ENCODE measurements around the gene TGFBR3. TPM values are rescaled to one million over a fixed set of nuclear protein-coding genes. Genes with fewer than 3 reads are reported as not detected.

The TGFBR3 gene
- total and polyA plus RNA-seq, 5 donors from 2014 or later: 15.8 to 47.5 (median 20.0) TPM

- H3K27ac Mint-ChIP-seq: peak overlapping the region in 1 of 3 donors; percentile 30
- no peak overlapping the region for H3K4me3 ChIP-seq (ENCODE audit: low read depth, low read length)
- peaks cover 6% of the 10 kb centered on the region for H3K36me3 ChIP-seq (ENCODE audit: control insufficient read depth, insufficient read depth, low read length)
- H3K4me3 Mint-ChIP-seq: no peak overlapping the region
- H3K27ac ChIP-seq (ENCODE audit: insufficient read depth, low read length, poor library complexity, severe bottlenecking): no peak overlapping the region
- peaks cover 0 to 26% (median 16%) of the 10 kb centered on the region in 4 donors for H3K4me1 Mint-ChIP-seq
- ATAC-seq (ENCODE audit: low read depth in 2 of 2) (no peak), DNase-seq (no peak)
- no peaks in the 10 kb centered on the region for H3K9me3 ChIP-seq (ENCODE audit: control insufficient read depth in 2 of 2, low read length in 2 of 2)
- H3K27me3 ChIP-seq (ENCODE audit: control insufficient read depth, insufficient read depth, low read length): no peaks in the 10 kb centered on the region
- no peaks in the 10 kb centered on the region for H3K27me3 Mint-ChIP-seq
- no peaks in the 10 kb centered on the region for H3K9me3 Mint-ChIP-seq
- H3K4me1 ChIP-seq (ENCODE audit: control insufficient read depth, insufficient read depth, low read length, poor library complexity, severe bottlenecking): peaks cover under 1% of the 10 kb centered on the region
- peaks cover 19% of the 10 kb centered on the region for H3K36me3 Mint-ChIP-seq
Observed at GRCh38 chr1:91795591-91796389, 90.2 kb downstream of the TGFBR3 start.

DNA sequence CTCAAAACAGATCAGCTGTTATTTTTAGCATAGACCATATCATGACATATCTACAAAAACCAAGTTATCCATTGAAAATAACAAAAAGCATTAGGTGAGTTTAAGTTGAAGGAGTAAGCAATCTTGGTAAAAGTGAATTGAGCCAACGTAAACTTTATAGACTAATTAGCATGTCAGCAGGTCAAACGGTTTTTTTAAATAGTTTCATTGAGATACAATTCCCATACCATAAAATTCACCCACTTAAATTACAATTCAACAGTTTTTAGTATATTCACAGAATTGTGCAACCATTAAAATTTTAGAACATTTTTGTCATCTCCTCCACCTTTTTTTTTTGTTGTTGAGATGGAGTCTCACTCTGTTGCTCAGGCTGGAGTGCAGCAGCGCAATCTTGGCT is 92.1 kb downstream of the TGFBR3 start:
- H3K4me3 ChIP-seq (ENCODE audit: low read depth, low read length): no peak overlapping the region
- no peaks in the 10 kb centered on the region for H3K27me3 Mint-ChIP-seq
- peaks cover 23% of the 10 kb centered on the region for H3K36me3 Mint-ChIP-seq
- no peaks in the 10 kb centered on the region for H3K9me3 ChIP-seq (ENCODE audit: control insufficient read depth in 2 of 2, low read length in 2 of 2)
- ATAC-seq (ENCODE audit: low read depth in 2 of 2) (no peak), DNase-seq (no peak)
- H3K27ac Mint-ChIP-seq: no peak overlapping the region
- H3K9me3 Mint-ChIP-seq: no peaks in the 10 kb centered on the region
- H3K4me3 Mint-ChIP-seq: no peak overlapping the region
- no peaks in the 10 kb centered on the region for H3K27me3 ChIP-seq (ENCODE audit: control insufficient read depth, insufficient read depth, low read length)
- peaks cover 3% of the 10 kb centered on the region for H3K4me1 ChIP-seq (ENCODE audit: control insufficient read depth, insufficient read depth, low read length, poor library complexity, severe bottlenecking)
- peaks cover 0 to 28% (median 16%) of the 10 kb centered on the region in 4 donors for H3K4me1 Mint-ChIP-seq
- peaks cover 6% of the 10 kb centered on the region for H3K36me3 ChIP-seq (ENCODE audit: control insufficient read depth, insufficient read depth, low read length)
- no peak overlapping the region for H3K27ac ChIP-seq (ENCODE audit: insufficient read depth, low read length, poor library complexity, severe bottlenecking)

DNA sequence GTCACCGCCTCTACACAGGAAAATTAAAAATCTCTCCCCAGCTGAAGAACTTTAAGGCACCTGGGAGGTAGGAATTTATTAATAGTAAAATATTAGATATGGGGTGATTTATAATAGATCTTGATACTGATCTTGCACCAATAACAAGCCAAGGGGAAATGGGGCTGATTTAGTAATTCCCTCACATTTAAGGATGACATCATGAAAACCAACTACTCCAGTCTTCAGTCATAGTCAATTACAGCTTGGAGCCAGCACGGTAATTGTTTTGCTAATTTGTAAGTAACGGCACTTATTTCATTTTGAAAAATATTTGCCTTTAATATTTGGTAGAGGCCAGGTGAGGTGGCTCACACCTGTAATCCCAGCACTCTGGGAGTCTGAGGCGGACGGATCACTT is 92.8 kb downstream of the TGFBR3 start:
- no peaks in the 10 kb centered on the region for H3K9me3 Mint-ChIP-seq
- no peak overlapping the region for H3K4me3 Mint-ChIP-seq
- H3K27me3 ChIP-seq (ENCODE audit: control insufficient read depth, insufficient read depth, low read length): no peaks in the 10 kb centered on the region
- no peak for ATAC-seq (ENCODE audit: low read depth in 2 of 2)
- H3K27ac ChIP-seq (ENCODE audit: insufficient read depth, low read length, poor library complexity, severe bottlenecking): no peak overlapping the region
- no peak for DNase-seq
- no peaks in the 10 kb centered on the region for H3K9me3 ChIP-seq (ENCODE audit: control insufficient read depth in 2 of 2, low read length in 2 of 2)
- no peaks in the 10 kb centered on the region for H3K27me3 Mint-ChIP-seq
- H3K4me1 Mint-ChIP-seq: peaks cover 4 to 25% (median 16%) of the 10 kb centered on the region in 4 donors
- H3K36me3 Mint-ChIP-seq: peaks cover 26% of the 10 kb centered on the region
- H3K27ac Mint-ChIP-seq: peak overlapping the region in 1 of 3 donors; percentile 42
- no peak overlapping the region for H3K4me3 ChIP-seq (ENCODE audit: low read depth, low read length)
- peaks cover 3% of the 10 kb centered on the region for H3K4me1 ChIP-seq (ENCODE audit: control insufficient read depth, insufficient read depth, low read length, poor library complexity, severe bottlenecking)
- H3K36me3 ChIP-seq (ENCODE audit: control insufficient read depth, insufficient read depth, low read length): peaks cover 6% of the 10 kb centered on the region

GRCh38 chr1:91792489-91793071 is 93.4 kb downstream of the TGFBR3 start:
- H3K27me3 ChIP-seq (ENCODE audit: control insufficient read depth, insufficient read depth, low read length): no peaks in the 10 kb centered on the region
- H3K4me3 ChIP-seq (ENCODE audit: low read depth, low read length): no peak overlapping the region
- H3K36me3 ChIP-seq (ENCODE audit: control insufficient read depth, insufficient read depth, low read length): peaks cover 6% of the 10 kb centered on the region
- no peaks in the 10 kb centered on the region for H3K9me3 ChIP-seq (ENCODE audit: control insufficient read depth in 2 of 2, low read length in 2 of 2)
- H3K27me3 Mint-ChIP-seq: no peaks in the 10 kb centered on the region
- H3K36me3 Mint-ChIP-seq: peaks cover 28% of the 10 kb centered on the region
- ATAC-seq (ENCODE audit: low read depth in 2 of 2) (no peak), DNase-seq (no peak)
- H3K27ac ChIP-seq (ENCODE audit: insufficient read depth, low read length, poor library complexity, severe bottlenecking): no peak overlapping the region
- peaks cover 3% of the 10 kb centered on the region for H3K4me1 ChIP-seq (ENCODE audit: control insufficient read depth, insufficient read depth, low read length, poor library complexity, severe bottlenecking)
- H3K4me3 Mint-ChIP-seq: no peak overlapping the region
- peak overlapping the region in 2 of 3 donors; percentile 42 to 90 for H3K27ac Mint-ChIP-seq
- H3K9me3 Mint-ChIP-seq: no peaks in the 10 kb centered on the region
- peaks cover 6 to 23% (median 16%) of the 10 kb centered on the region in 4 donors for H3K4me1 Mint-ChIP-seq

- H3K27me3 Mint-ChIP-seq: no peaks in the 10 kb centered on the region
- no peaks in the 10 kb centered on the region for H3K9me3 Mint-ChIP-seq
- H3K27ac ChIP-seq (ENCODE audit: insufficient read depth, low read length, poor library complexity, severe bottlenecking): no peak overlapping the region
- H3K4me3 Mint-ChIP-seq: no peak overlapping the region
- peaks cover 5% of the 10 kb centered on the region for H3K36me3 ChIP-seq (ENCODE audit: control insufficient read depth, insufficient read depth, low read length)
- H3K27me3 ChIP-seq (ENCODE audit: control insufficient read depth, insufficient read depth, low read length): no peaks in the 10 kb centered on the region
- DNase-seq (no peak), ATAC-seq (ENCODE audit: low read depth in 2 of 2) (no peak)
- H3K4me1 Mint-ChIP-seq: peaks cover 6 to 23% (median 16%) of the 10 kb centered on the region in 4 donors
- H3K9me3 ChIP-seq (ENCODE audit: control insufficient read depth in 2 of 2, low read length in 2 of 2): no peaks in the 10 kb centered on the region
- peaks cover 3% of the 10 kb centered on the region for H3K4me1 ChIP-seq (ENCODE audit: control insufficient read depth, insufficient read depth, low read length, poor library complexity, severe bottlenecking)
- peaks cover 28% of the 10 kb centered on the region for H3K36me3 Mint-ChIP-seq
- H3K27ac Mint-ChIP-seq: peak overlapping the region; percentile 44 to 90 (median 77)
- no peak overlapping the region for H3K4me3 ChIP-seq (ENCODE audit: low read depth, low read length)
Observed at GRCh38 chr1:91791691-91792488, 94.1 kb downstream of the TGFBR3 start.

DNA sequence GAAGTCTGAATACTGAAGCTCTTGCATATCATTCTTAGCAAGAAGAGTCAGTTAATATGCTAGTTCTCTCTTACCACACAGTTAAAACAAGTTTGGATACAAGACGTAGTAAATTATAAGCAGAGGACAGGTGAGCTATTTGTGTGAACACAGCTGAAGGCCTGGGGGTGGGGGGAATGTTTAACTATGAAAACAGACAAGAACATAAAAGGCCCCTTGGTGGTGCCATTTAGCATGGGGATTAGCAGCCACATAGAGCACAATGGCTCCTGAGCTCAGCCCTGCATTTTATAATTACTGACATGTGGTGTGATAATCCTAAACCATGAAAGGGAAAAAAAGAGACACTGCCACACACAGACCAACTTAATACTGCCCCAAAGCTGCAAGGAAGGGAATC is 94.8 kb downstream of the TGFBR3 start:
- peak overlapping the region in 2 of 3 donors; percentile 20 to 77 for H3K27ac Mint-ChIP-seq
- H3K36me3 Mint-ChIP-seq: peaks cover 25% of the 10 kb centered on the region
- Histone ChIP-seq H3K36me3 (ENCODE audit: control insufficient read depth, insufficient read depth, low read length) (peaks cover 3% of the 10 kb centered on the region), H3K27ac (ENCODE audit: insufficient read depth, low read length, poor library complexity, severe bottlenecking) (no peak overlapping the region), H3K4me1 (ENCODE audit: control insufficient read depth, insufficient read depth, low read length, poor library complexity, severe bottlenecking) (peaks cover 3% of the 10 kb centered on the region), H3K4me3 (ENCODE audit: low read depth, low read length) (no peak overlapping the region), H3K27me3 (ENCODE audit: control insufficient read depth, insufficient read depth, low read length) (no peaks in the 10 kb centered on the region), H3K9me3 (ENCODE audit: control insufficient read depth in 2 of 2, low read length in 2 of 2) (no peaks in the 10 kb centered on the region)
- peak in 1 of 2 donors; percentile 39 for ATAC-seq (ENCODE audit: low read depth in 2 of 2)
- H3K27me3 Mint-ChIP-seq: no peaks in the 10 kb centered on the region
- no peaks in the 10 kb centered on the region for H3K9me3 Mint-ChIP-seq
- H3K4me3 Mint-ChIP-seq: no peak overlapping the region
- no peak for DNase-seq
- peaks cover 6 to 23% (median 16%) of the 10 kb centered on the region in 4 donors for H3K4me1 Mint-ChIP-seq

DNA sequence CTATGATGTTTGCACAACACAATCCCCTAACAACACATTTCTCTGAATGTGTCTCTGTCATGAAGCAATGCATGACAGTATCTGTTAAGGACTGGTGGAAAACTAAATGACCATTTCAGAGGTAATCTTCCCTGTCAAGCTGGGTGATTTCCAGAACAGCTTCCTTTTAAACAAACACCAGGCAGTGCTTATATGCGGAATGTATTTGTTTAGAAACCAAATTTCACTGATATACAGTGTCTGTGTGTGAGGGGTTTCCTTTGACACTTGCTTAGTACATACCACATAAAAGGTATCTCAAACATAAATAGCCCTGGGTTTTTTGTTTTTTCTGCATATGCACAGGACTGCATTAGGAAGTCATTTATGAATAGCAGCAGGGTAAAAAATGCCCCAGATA is 95.6 kb downstream of the TGFBR3 start:
- Mint-ChIP-seq H3K27ac (no peak overlapping the region), H3K4me1 (peaks cover 6 to 23% (median 16%) of the 10 kb centered on the region in 4 donors), H3K36me3 (peaks cover 19% of the 10 kb centered on the region), H3K4me3 (no peak overlapping the region), H3K27me3 (no peaks in the 10 kb centered on the region), H3K9me3 (no peaks in the 10 kb centered on the region)
- Histone ChIP-seq H3K27ac (ENCODE audit: insufficient read depth, low read length, poor library complexity, severe bottlenecking) (no peak overlapping the region), H3K27me3 (ENCODE audit: control insufficient read depth, insufficient read depth, low read length) (no peaks in the 10 kb centered on the region), H3K36me3 (ENCODE audit: control insufficient read depth, insufficient read depth, low read length) (peaks cover 3% of the 10 kb centered on the region), H3K4me3 (ENCODE audit: low read depth, low read length) (no peak overlapping the region), H3K4me1 (ENCODE audit: control insufficient read depth, insufficient read depth, low read length, poor library complexity, severe bottlenecking) (peaks cover 3% of the 10 kb centered on the region), H3K9me3 (ENCODE audit: control insufficient read depth in 2 of 2, low read length in 2 of 2) (no peaks in the 10 kb centered on the region)
- ATAC-seq (ENCODE audit: low read depth in 2 of 2) (no peak), DNase-seq (no peak)
